GM19238 (cell line): Measurements from ENCODE around the gene PRR23E.

ENCODE experiments used
- DNase-seq: peaks from one replicate; pipeline ENCODE4 v3.0.0; 2011; ENCODE audit warnings: low spot score; ENCODE audit not compliant: insufficient read length

The PRR23E gene

DNA sequence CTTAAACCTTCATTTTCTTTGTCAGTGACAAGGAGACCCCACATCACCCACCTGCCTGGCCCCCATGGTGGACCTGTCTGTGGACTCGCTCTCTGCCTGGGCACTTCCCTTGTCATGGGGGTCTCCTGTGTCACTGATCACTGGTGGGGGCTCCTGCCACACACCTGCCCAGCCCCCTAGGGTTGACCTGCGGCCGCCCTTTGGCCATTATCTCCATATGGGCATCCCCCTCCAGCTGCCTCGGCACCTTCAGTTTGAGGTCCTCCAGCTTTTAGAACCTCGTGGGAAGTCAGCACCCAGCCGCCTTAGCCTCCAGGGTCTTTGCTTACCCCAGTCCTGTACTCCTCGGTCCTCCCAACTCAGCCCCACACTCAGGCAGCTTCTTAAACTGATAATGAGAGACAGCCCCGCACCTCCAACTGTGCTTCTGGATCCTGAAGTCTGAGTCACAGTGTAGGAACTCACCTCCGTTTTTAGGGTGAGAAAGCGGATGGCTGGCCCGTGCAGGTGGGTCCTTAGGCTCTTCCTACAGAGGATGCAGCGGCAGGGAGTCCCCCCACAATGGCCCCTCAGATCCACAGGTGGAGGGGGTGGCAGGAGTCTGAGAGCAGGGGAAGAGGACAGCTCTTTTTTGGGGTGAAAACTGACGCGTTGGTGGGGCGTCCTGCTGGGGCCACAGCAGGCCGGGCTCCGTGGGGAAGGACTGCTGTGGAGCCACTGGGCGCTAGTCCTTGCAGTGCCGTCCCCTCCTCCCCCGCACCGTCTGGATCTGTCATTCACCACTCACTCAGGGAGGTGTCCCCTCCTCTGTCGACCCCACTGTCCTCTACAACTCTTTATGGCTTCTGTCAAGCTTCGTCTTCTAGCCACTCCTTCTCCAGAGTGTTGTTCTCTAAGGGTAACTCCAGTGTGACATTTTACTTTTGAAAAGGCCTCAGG is 8.7 kb upstream of the PRR23E start:
- DNase-seq, result no peak

- DNase-seq, result no peak
Observed at GRCh38 chr3:127184870-127185216, 8.1 kb upstream of the PRR23E start.

- no peak for DNase-seq
Observed at GRCh38 chr3:127185268-127185667, 7.7 kb upstream of the PRR23E start.

DNA sequence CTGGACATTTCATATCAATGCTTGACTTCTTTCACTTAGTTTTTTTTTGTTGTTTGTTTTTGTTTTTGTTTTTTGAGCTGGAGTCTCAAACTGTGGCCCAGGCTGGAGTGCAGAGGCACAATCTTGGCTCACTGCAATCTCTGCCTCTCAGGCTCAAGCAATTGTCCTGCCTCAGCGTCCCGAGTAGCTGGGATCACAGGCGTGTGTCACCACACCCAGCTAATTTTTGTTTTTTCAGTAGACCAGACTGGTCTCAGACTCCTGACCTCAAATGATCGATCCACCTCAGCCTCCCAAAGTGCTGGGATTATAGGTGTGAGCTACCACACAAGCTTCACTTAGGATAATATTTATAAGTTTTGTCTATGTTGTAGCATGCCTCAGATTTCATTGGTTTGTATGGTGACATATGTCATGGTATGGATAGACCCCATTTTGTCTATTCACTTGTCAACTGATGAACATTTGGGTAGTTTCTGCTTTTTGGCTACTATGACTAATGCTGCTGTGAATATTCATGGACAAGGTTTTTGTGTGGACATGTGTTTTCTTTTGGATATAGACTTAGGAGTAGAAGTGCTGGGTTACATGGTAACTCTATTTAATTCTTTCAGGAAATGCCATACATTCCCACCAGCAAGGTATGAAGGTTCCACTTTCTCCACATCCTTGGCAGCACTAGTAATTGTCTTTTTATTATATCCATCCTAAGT is 6.8 kb upstream of the PRR23E start:
- DNase-seq, result no peak

GRCh38 chr3:127187316-127187715 is 5.6 kb upstream of the PRR23E start:
- no peak for DNase-seq

GRCh38 chr3:127193341-127193740 is 410 bp downstream of the PRR23E start:
- no peak for DNase-seq

DNA sequence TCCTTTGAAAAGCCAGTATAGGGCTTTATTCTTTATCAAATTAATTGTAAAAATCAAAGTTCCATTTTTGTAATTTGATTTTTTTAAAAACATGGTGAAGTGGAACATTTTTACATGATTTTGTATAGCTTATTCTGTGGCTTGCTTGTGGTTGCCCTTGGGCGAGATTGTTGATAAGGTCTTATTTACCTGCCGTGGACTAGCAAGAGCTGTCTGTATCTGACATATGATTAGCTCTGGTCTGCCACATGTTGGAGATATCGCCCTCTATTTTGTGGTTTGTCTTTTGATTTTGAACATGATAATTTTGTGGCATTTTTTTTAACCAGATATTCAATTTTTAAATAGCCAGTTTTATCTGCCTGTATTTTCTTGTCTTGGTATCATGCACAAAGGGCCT is 844 bp downstream of the PRR23E start:
- DNase-seq, result no peak

- no peak for DNase-seq
Observed at GRCh38 chr3:127194601-127195187, 1.8 kb downstream of the PRR23E start.

GRCh38 chr3:127195417-127195816 is 2.5 kb downstream of the PRR23E start:
- no peak for DNase-seq

DNA sequence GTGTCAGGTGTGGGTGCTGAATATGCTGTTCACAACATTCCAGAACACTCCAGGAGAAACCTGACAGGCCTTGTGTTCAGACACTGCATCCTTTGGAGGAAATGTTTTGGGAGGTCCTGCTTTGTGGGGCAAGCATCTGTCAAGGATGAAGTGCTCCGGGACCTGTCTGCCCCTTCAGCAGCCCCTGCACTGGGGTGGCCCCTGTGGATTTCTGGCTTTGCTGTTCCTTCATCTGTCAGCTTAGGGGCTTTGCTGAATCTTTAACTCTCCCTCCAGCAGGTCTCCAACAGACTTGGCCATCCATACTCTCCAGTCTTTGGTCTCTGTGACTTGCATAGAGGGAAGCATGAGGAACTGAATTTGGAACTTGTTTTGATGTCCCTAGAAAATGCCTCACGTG is 3.1 kb downstream of the PRR23E start:
- DNase-seq, result no peak

- no peak for DNase-seq
Observed at GRCh38 chr3:127196466-127197299, 3.8 kb downstream of the PRR23E start.

DNA sequence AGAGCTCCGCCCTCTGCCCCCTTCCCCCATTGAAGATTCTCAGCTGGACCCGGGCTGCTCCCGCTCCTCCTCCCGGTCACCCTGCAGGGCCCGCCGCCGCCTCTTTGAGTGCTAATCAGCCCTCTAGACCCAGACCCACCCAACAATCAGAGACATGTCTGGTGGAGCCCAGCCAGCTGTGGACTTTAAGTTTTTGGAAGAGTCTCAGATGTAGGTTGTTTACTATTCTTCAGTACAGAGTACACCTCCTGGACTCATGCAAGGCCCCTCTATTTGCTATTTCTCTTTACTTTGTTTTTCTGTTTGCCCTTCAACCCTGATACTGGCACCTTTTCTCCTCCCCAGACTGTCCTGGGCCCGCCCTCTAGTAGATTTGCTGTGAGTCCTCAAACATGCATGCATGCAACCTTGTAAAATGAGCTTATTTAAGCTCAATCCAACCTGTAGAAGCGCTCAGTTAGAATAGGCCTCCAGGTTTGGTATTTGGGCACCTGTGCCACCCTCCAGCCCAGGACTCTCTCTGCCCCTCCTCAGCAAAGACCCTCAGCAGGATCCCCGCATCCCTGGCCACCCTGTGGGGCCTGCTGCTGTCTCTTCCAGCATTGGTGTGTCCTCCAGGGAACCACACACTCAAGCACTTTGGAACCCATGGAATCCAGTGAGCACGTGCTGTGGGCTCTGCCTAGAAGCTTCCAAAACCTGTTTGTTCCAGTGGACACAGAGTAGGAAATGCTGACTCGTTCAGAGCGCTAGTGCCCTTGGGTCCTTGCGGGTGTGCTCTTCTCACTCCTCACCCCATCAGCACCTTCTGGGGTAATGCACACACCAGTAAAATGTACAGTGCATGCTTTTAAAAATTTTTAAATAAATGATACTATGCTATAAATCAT is 4.6 kb downstream of the PRR23E start:
- DNase-seq, result no peak

DNA sequence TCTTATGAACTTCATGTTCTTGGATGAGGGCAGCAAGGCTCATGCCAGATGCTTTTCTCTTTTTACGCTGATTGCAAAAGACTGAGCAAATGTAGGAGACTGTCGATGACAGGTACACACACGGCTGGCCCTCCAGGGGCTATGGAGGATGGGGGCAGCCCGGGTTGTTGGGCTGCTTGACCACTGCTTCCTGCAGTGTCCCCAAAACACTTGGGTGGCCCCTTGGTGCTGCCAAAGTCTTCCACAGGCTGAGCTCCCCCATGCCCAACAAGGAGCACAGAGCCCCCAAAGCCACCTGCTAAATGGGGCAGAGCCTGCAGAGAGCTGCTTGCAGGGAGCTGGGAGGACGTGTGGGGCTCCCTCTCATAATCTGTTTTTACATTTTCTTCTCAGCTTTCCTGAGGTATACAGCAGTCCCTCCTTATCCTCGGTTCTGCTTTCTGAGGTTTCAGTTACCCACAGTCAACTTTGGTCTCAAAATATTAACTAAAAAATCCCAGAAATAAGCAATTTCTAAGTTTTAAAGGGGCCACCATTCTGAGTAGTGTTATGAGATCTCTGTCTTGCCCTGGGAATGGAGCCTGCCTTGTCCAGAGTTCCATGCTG is 7.3 kb downstream of the PRR23E start:
- no peak for DNase-seq

DNA sequence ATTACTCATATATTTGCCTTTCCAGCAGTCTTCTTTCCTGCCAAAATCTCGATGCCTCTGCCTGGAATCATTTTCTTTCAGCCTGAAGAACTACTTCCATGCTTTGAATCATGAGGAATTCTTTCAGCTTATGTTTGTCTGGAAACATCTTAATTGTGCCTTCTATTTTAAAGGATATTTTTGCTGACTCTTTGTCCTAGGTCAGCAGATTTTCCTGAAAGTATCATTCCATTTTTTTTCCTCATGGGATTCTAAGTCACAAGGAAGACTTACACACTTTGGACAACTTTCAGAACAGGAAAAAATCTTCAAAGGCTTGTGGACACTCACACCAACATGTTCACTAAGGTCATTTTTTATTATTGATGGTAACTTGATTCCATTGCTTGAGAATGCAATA is 10.1 kb downstream of the PRR23E start:
- no peak for DNase-seq

- DNase-seq, result no peak
Observed at GRCh38 chr3:127204841-127205582, 12.1 kb downstream of the PRR23E start.

DNA sequence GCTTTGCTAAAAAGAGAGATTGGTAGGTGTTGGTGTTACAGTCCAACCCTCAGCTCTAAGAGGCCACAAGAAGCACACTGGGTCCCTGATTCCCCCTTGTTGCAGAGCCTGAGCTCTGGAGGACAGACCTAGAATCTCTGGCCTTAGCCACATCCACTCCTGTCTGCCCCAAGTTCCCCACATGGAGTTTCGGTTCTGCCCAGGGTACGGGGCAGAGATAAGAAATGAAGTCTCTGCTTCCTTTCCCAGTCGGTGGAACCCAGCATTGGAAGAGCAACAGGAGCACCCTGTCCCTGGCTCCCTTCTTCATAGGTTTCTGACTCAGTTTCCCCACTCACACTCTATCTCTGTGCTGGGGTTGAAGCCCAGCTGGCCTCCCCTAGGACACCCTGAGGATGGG is 13.2 kb downstream of the PRR23E start:
- no peak for DNase-seq

GRCh38 chr3:127206611-127207516 is 13.9 kb downstream of the PRR23E start:
- no peak for DNase-seq

DNA sequence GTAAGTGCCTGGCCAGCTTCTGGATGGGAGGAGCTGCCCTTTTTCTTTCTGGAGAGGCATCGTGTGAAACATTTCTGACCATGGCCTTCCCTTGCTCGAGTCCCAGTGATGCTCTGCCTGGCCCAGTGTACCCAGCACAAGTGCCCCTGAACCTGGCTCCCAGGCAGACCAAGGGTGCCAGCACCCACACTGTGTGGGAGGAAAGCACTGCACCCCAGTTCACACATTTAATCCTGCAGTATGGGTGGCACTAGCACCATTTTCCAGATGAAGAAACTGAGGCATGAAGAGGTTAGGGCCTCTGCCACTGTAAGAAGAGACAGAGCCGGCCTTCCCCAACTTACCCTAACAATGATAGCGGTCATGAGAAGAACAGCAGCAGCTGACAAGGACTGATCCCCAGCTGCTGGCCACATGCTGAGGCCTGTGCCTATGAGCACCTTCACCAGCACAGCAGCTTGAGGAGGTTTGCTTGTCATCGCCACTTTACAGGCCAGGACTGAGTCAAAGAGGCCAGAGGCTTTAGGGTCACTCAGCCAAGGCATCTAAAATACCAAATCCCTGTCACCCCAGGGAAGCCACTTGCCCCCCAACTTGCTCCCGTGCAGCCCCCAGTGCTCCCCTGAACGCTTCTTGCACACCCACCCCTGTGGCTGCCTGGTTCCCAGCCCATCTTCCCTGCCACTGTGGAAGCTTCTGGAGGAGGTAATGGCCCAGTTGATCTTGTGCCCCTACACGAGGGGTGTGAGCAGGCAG is 15.0 kb downstream of the PRR23E start:
- DNase-seq, result no peak
